ENCODE measurements around the gene GIGYF2. TPM values are rescaled to one million over a fixed set of nuclear protein-coding genes. Genes with fewer than 3 reads are reported as not detected.
"Not testable (repeated sequence)": the region's sequence is repeated elsewhere in the genome, so short reads cannot be mapped to it uniquely, and the experiment has no call there.

GIGYF2 gene
- total RNA-seq, 2 experiments from 2014 or later = 52.5 to 55.5 TPM

DNA sequence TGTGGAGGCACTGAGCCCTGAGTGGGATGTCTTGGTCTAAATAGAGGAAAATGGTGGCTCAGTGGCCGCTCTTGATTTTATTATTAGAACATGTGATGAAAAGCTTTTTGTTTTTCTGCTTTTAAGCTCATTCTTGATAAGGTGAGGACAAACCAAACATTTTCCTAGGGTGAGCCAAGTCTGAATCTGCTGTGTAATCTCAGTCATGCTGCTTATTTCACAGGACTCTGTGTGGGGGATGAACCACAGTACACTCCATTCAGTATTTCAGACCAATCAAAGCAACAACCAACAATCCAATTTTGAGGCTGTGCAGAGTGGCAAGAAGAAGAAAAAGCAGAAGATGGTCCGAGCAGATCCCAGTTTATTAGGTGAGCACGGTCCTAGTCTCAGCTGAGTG lies 152.9 kb downstream of the GIGYF2 start:
- no peaks in the 10 kb centered on the region for H3K4me1 ChIP-seq (ENCODE audit: insufficient read depth, low read length)
- Mint-ChIP-seq H3K36me3 (ENCODE audit: low read depth) (peaks cover 87% of the 10 kb centered on the region), H3K4me3 (no peak overlapping the region), H3K9me3 (no peaks in the 10 kb centered on the region), H3K27me3 (no peaks in the 10 kb centered on the region), H3K4me1 (ENCODE audit: low read depth) (no peaks in the 10 kb centered on the region), H3K27ac (no peak overlapping the region)
- no peak for DNase-seq
- POLR2A ChIA-PET = no interaction called here
- intact Hi-C loops (cut with DNase I, micrococcal nuclease) = loop anchor here (5.0 to 10.0 kb wide), 3 partner anchors 205 to 862 kb away; partner anchors contain the start of gene UGT1A5 (in 1 of the 2)
- no peak overlapping the region for H3K27ac ChIP-seq (ENCODE audit: low read depth in 1 of 2, low read length in 2 of 2)
- no peak for ATAC-seq (ENCODE audit: poor library complexity)
- peaks cover 84% of the 10 kb centered on the region for H3K36me3 ChIP-seq (ENCODE audit: insufficient read depth, low read length)
- CTCF ChIA-PET = interaction anchor here (0.6 kb wide), 1 partner anchor 998 kb away, joined by 3 read pairs; no protein-coding TSS in a partner anchor
- H3K4me3 ChIP-seq (ENCODE audit: low read length) = no peak overlapping the region
- H3K27me3 ChIP-seq (ENCODE audit: control insufficient read depth in 1 of 2, insufficient read depth in 2 of 2, low read length in 2 of 2) = no peaks in the 10 kb centered on the region
- TF ChIP-seq, protein P1, sequence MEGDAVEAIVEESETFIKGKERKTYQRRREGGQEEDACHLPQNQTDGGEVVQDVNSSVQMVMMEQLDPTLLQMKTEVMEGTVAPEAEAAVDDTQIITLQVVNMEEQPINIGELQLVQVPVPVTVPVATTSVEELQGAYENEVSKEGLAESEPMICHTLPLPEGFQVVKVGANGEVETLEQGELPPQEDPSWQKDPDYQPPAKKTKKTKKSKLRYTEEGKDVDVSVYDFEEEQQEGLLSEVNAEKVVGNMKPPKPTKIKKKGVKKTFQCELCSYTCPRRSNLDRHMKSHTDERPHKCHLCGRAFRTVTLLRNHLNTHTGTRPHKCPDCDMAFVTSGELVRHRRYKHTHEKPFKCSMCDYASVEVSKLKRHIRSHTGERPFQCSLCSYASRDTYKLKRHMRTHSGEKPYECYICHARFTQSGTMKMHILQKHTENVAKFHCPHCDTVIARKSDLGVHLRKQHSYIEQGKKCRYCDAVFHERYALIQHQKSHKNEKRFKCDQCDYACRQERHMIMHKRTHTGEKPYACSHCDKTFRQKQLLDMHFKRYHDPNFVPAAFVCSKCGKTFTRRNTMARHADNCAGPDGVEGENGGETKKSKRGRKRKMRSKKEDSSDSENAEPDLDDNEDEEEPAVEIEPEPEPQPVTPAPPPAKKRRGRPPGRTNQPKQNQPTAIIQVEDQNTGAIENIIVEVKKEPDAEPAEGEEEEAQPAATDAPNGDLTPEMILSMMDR (IDR thresholded peaks at IDR 0.05) = no peak
- H3K9me3 ChIP-seq (ENCODE audit: control insufficient read depth in 1 of 2, insufficient read depth in 1 of 2, low read length in 2 of 2) = no peaks in the 10 kb centered on the region

DNA sequence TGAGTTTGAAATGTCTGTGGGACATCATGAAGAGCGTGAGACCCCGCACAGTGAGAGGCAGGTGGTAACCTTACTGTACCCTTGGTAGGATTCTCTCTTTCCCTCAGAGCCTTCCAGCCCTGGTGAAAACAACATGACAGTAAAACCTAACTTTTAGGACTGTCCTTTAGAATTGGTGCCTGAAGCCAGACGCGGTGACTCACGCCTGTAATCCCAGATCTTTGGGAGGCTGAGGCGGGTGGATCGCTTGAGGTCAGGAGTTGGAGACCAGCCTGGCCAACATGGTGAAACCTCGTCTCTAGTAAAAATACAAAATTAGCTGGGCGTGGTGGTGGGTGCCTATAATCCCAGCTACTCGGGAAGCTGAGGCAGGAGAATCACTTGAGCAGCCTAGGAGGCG lies 154.9 kb downstream of the GIGYF2 start:
- H3K9me3 Mint-ChIP-seq; H3K4me3 Mint-ChIP-seq; POLR2A ChIA-PET; H3K4me1 Mint-ChIP-seq (ENCODE audit: low read depth); H3K27me3 Mint-ChIP-seq; H3K27ac ChIP-seq (ENCODE audit: low read depth in 1 of 2, low read length in 2 of 2); H3K27me3 ChIP-seq (ENCODE audit: control insufficient read depth in 1 of 2, insufficient read depth in 2 of 2, low read length in 2 of 2); H3K9me3 ChIP-seq (ENCODE audit: control insufficient read depth in 1 of 2, insufficient read depth in 1 of 2, low read length in 2 of 2); DNase-seq; H3K4me1 ChIP-seq (ENCODE audit: insufficient read depth, low read length); H3K4me3 ChIP-seq (ENCODE audit: low read length); H3K27ac Mint-ChIP-seq; ATAC-seq (ENCODE audit: poor library complexity): not testable (repeated sequence)
- intact Hi-C loops (cut with DNase I, micrococcal nuclease) = loop anchor here (5.0 to 10.0 kb wide), 3 partner anchors 203 to 860 kb away; partner anchors contain the start of gene UGT1A5 (in 1 of the 2)
- peaks cover 90% of the 10 kb centered on the region for H3K36me3 Mint-ChIP-seq (ENCODE audit: low read depth)
- H3K36me3 ChIP-seq (ENCODE audit: insufficient read depth, low read length) = peaks cover 79% of the 10 kb centered on the region
- CTCF ChIA-PET = interaction anchor here (1.1 kb wide), 2 partner anchors 12 to 399 kb away, joined by 3 read pairs; partner anchors contain the start of gene ATG16L1

DNA sequence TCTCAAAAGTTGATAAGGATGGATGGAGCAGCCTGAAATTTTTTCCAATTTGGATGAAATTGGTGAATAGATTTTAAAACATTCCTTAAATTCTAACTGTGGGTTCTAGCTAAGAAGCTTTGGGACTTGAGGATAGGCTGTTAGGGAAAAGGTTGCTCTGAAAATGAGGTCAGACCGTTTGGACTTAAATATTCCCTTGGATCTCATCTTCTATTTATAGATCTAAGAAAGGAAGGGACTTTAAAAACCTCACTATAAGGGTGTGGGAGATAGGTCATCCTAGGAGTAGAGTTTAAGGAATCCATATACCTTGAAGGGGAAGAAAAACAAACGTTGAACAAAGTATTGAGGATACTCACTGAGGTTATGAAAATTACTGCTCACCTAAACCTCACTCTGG lies 155.5 kb downstream of the GIGYF2 start:
- H3K36me3 Mint-ChIP-seq (ENCODE audit: low read depth) = peaks cover 90% of the 10 kb centered on the region
- intact Hi-C loops (cut with DNase I, micrococcal nuclease) = loop anchor here (1.0 to 10.0 kb wide), 5 partner anchors 202 to 860 kb away; partner anchors contain the start of genes ATG16L1 (in 2 of the 2) and UGT1A5 (in 1 of the 2)
- CTCF ChIA-PET = interaction anchor here (1.1 to 1.8 kb wide), 3 partner anchors 13 to 590 kb away, joined by 3 to 5 read pairs (median 3); partner anchors contain the start of gene ATG16L1
- POLR2A ChIA-PET = no interaction called here
- Histone ChIP-seq H3K36me3 (ENCODE audit: insufficient read depth, low read length) (peaks cover 79% of the 10 kb centered on the region), H3K27me3 (ENCODE audit: control insufficient read depth in 1 of 2, insufficient read depth in 2 of 2, low read length in 2 of 2) (no peaks in the 10 kb centered on the region), H3K27ac (ENCODE audit: low read depth in 1 of 2, low read length in 2 of 2) (no peak overlapping the region), H3K4me1 (ENCODE audit: insufficient read depth, low read length) (no peaks in the 10 kb centered on the region), H3K9me3 (ENCODE audit: control insufficient read depth in 1 of 2, insufficient read depth in 1 of 2, low read length in 2 of 2) (no peaks in the 10 kb centered on the region), H3K4me3 (ENCODE audit: low read length) (no peak overlapping the region)
- H3K27ac Mint-ChIP-seq = no peak overlapping the region
- ATAC-seq (ENCODE audit: poor library complexity) = no peak
- no peak overlapping the region for H3K4me3 Mint-ChIP-seq
- no peaks in the 10 kb centered on the region for H3K9me3 Mint-ChIP-seq
- no peaks in the 10 kb centered on the region for H3K27me3 Mint-ChIP-seq
- TF ChIP-seq, protein P1 (IDR thresholded peaks at IDR 0.05) = no peak
- H3K4me1 Mint-ChIP-seq (ENCODE audit: low read depth) = no peaks in the 10 kb centered on the region
- DNase-seq = no peak

Data from CD4-positive, alpha-beta T cell (primary cell).